HG03575 (cell line): ENCODE results near the gene BRME1.
"Not testable (repeated sequence)": the region's sequence is repeated elsewhere in the genome, so short reads cannot be mapped to it uniquely, and the experiment has no call there.

Experiments
- ATAC-seq: cut with Tn5 transposase; IDR thresholded peaks from one replicate; pipeline ENCODE4 v1.9.1; 2021; ENCODE audit not compliant: unreplicated experiment, insufficient number of reproducible peaks, low FRiP score; ENCODE audit errors: extremely low read depth

Gene BRME1

DNA sequence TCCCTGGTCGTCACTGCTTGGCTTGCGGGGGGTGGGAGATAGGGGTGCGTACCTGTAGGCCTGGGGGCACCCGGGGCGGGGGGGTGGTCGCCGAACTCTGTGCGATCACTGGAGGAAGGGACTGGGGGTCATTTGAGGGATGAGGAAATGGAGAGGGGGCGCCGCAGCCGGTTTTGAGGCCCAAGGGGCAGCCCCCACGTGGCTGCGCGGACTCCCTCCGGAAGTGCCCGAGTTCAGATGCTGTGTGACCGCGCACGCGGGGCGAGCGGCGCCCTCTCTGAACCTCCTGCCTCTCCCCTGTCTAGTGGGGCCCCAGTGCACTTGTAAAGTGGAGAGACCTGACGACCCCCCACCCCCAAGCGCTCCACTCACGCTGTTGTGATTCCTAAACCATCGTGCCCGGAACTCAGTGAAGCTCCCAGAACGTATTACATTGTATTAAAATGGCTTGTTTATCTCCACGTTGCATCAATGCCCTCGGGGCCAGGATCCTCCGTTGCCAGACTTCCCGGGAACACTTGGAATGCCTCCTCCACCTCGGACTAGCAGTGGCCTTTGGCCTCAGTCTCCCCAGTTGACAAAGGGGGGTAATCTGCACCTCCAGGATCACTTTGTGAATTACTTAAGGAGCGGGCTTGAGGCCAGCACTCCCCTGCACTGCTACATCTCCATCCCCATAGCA is 31.9 kb downstream of the BRME1 start:
- no peak for ATAC-seq

DNA sequence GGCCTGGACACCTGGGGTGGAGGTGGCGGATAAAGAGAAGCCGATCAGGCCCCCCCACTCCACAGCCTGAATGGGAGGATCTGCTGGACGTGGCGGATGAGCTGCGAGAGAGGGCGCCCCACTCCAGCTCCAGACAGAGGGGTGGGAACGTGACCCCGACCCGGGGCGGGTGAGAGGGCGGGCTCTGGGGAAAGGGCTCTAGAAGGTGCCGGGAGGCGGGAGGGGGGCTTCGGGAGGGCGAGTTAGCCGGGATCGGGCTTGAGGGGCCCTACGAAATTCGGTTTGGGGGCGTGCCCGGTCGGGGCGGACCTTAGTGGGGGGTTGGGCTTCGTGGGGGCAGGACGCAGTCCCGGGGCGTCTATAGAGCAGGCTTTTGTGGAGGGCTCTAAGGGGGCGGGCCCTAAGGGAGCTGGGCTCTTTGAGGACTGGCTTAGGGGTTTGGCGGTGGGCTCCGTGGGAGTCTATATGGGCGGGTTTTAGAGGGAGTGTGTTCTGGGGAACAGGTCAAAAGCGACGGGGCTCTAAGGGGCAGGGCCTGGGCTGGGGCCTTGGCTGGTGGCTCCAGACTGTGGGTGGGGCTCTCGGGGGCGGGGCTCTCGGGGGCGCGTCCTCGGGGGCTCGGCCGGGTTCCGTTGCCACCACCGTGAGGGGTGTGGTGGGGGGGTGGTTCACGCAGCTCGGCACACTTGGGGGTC is 33.1 kb downstream of the BRME1 start:
- no peak for ATAC-seq

- no peak for ATAC-seq
Observed at GRCh38 chr19:13872339-13872694, 33.6 kb downstream of the BRME1 start.

DNA sequence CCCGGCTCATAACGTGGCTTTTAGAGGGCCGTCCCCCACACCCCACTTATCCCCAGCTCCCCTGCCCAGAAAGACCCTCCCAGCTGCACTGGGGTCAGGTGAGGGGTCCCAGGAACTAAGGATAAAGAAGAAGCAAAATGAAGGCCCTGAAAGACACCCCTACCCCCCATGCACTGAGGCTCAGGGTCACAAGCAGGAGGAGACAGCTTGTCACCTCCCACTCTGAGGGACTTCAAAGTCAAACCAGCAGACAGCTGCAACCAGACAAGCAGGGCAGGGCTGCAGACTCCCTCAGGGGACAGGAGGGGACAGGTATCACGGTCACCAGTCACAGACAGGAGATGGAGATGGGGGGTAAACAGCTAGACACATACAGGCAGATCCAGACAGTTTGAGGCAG is 35.0 kb downstream of the BRME1 start:
- ATAC-seq: no peak

- ATAC-seq: no peak
Observed at GRCh38 chr19:13869281-13869680, 36.6 kb downstream of the BRME1 start.

GRCh38 chr19:13868663-13869062 is 37.3 kb downstream of the BRME1 start:
- ATAC-seq: no peak

DNA sequence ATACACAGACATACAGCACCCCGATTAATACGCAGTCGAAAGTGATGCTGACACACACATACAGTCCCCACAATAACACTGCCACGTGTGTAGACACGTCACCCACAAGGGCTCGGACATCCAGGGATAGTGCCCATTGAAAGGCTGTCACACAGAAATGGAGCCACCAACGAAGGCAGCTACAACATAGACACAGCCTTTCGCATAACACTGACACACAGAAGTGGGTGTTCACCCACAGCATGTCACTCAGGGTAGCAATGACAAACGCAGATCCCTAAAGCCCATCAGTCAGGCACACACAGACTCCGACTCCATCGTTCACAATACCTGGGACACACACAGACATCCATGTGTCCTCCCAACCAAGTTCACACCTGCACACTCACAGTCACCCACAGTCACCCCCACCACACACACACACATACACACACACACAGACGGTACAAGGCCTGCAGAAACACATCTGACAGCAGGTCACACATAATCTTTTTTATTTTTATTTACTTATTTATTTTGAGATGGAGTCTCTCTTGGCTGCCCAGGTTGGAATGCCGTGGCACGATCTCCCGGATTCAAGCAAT is 39.4 kb downstream of the BRME1 start:
- no peak for ATAC-seq

GRCh38 chr19:13865571-13866462 is 40.1 kb downstream of the BRME1 start:
- ATAC-seq: no peak

DNA sequence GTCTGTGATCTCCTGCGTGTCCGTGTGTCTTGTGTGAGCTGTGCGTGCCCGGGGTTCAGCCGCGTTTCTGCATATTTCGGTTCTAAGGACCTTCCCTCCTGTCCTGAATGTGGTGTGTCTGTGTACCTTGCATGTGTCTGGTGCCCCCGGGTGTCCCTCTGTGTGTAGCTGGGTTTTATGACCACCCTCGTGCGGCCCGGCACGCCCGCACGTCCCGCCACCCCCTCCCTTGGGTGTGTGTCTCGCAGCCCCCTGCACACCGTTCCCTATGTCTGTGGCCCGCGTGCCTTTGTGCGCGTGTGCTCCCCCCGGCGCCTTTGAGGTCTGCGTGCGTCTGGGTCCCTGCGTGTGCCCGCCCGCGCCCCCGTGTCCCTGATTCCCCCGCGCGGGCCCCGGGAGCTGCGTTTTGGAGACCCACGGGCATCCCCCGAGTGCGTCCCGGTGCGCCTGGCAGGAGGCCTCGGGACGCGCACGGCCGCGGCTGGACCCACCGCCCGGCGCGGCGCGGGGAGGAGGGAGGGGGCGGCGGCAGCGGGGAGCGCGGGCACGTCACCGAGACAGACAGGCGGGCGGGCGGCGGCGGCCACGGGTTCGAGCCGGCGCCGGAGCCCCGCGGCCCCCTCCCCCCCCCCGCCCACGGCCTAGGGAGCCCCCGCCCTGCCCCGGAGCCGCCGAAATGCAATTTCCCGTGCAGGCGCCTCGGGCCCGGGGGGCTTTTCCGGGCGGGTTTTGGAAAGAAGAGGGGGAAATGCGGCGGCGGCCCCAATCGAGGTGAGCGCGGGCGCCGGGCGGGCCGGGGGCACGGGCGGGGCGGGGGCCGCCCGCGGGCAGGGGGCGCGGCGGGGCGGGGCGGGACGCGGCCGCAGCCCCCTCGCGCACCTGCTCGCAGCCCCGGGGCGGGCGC is 41.0 kb downstream of the BRME1 start:
- ATAC-seq: no peak

GRCh38 chr19:13864046-13864666 is 41.8 kb downstream of the BRME1 start:
- no peak for ATAC-seq

DNA sequence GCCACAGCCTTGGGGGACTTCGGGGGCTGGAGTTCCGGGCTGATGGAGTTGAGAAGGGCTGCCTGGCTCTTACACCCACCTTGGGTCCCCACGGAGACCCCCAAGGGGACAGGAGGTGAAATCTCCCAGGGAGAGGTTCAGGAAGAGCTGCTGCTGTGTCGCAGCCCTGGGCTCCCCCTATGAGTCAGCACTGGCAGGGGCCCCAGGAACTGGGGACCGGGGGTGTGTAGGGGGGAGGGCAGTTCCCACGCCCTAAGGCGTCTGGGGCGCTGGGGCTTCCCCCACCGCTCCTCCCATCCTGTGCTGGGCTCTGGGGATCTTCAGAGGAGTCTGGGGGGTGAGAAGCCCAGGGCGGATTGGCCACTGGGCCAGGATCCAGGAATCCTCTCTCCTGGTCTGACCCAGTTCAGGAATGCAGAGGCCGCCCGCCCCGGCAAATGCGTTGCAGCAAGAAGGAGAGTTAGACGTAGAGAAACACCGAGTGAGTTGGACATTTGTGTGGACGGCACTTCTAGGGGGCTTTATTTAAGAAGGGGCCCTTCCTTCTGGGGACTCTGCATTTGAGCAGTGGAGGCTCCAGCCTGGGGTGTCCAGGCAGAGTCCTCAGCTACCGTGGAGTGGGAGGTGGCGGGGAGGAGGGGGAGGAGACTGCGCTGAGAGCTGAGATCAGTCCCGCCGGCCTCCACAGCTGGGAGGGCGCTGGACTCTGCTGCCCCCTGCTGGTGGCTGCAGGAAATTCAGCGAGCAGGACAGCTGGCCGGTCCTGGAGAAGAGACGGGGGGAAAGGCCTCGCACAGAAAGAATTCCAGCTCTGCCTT is 44.0 kb downstream of the BRME1 start:
- no peak for ATAC-seq

- ATAC-seq: no peak
Observed at GRCh38 chr19:13861392-13861713, 44.6 kb downstream of the BRME1 start.

DNA sequence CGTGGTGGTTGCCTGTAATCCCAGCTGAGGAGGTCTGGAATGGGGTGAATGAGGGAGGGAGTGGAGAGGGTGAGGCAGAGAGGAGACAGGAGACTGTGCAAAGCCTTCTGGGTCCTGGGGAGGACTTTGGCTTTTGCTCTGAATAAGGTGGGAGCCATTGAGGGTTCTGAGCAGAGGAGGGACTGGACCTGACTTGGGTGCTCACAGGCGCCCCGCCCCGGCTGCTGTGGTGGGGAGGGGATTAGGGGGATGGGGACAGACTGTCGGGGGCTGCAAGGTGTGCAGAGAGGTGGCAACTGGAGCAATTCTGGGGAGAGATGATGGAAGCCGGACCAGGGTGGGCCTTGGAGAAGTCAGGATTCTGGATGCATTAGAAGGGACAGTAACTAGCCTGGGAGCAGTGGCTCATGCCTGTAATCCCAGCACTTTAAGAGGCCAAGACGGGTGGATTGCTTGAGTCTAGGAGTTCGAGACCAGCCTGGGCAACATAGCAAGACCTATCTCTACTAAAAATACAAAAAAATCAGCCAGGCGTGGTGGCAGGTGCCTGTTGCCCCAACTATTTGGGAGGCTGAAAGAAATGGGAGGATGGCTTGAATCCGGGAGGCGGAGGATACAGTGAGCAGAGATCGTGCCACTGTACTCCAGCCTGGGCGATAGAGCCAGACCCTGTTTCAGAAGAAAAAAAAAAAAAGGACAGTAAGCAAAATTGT is 45.1 kb downstream of the BRME1 start:
- no peak for ATAC-seq

DNA sequence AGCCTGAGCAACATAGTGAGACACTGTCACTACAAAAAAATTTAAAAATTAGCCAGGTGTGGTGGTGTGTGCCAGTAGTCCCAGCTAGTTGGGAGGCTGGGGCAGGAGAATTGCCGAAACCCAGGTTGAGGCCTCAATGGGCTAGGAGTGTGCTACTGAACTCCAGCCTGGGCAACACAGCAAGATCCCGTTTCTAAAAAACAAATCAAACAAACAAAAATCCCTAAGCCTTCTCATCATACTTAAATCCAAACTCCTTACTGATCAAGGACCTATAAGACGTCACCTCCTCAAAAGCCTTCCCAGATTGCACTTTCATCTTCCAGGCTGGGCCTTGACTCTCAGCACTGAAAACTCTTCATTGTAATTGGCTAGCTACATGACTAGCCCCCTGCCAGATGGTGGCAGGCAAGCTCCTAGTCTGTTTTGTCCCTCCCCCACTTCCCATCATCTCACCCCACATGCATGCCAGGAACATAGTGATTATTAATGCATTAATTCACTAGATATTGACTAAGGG is 46.5 kb downstream of the BRME1 start:
- ATAC-seq: no peak

DNA sequence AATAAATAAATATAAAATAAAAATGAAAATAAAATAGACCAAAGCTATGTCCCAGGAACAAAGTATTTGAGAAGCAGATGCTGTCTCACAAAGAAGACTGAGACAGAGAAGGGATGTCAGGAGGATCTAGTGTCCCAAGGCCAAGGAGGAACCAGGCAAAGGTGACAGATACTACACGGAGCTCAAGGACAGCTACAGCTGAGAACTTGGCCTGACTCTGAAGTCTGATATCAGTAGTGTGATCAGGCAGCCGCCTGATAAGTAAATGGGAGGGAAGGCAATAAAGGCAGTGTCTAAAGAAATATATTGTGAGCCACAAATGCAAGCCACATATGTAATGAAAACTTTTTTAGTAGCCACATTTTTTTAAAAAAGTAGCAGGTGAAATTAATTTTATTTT is 49.4 kb downstream of the BRME1 start:
- ATAC-seq: no peak

DNA sequence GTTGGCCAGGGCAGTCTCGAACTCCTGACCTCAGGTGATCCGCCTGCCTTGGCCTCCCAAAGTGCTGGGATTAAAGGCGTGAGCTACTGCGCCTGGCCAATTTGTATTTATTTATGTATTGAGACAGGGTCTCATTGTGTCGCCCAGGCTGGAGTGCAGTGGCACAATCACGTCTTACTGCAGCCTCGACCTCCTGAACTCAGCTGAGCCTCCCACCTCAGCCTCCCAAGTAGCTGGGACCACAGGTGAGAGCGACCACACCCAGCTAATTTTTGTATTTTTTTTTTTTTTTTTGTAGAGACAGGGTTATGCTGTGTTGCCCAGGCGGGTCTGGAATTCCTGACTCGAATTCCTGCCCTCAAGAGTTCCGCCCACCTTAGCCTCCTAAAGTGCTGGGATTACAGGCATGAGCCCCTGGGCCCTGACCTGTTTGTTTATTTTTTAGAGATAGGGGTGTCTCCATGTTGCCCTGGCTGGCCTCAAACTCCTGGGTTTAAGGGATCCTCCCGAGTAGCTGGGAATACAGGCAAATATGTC is 53.7 kb downstream of the BRME1 start:
- ATAC-seq: not testable (repeated sequence)

GRCh38 chr19:13851734-13852114 is 54.2 kb downstream of the BRME1 start:
- ATAC-seq: not testable (repeated sequence)
